HG03095 (cell line): ENCODE measurements around the gene GPR137.
A peak's percentile ranks its signal among the peaks of the same experiment; 100 is the strongest.
"Not testable (repeated sequence)": the region's sequence is repeated elsewhere in the genome, so short reads cannot be mapped to it uniquely, and the experiment has no call there.

ENCODE experiments used
- ATAC-seq: cut with Tn5 transposase; IDR thresholded peaks from one replicate; pipeline ENCODE4 v1.9.1; 2021; ENCODE audit warnings: moderate library complexity; ENCODE audit not compliant: unreplicated experiment

GPR137 gene

DNA sequence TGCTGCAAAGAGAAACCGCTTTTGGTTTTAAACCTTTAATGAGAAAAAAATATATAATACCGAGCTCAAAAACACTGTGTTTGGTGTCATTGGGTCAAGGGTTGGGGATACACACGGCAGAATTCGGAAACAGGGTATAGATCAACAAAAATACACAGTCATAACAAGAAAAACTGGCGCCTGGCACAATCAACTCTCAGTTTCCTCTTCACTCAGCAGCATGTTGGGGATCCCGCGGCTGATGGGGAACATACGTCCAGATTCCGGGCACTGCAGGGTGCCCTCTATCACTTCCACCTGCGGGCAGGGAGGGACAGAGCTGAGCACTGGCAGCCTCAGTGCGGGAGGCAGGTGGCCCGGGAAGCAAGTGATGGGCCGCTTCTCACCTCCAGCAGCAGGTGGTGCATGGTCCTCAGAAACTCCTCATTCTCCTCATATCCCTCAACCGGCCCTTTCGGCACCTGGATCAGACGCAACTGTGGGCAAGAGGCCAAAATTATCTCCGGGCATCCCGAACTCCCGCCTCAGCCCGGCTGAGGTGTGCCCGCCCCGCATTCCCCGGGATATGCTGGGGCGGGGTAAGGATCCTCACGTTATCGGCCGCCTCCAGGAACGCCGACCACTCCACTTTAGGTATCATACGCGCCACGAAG lies 31.1 kb downstream of the GPR137 start:
- ATAC-seq = no peak

DNA sequence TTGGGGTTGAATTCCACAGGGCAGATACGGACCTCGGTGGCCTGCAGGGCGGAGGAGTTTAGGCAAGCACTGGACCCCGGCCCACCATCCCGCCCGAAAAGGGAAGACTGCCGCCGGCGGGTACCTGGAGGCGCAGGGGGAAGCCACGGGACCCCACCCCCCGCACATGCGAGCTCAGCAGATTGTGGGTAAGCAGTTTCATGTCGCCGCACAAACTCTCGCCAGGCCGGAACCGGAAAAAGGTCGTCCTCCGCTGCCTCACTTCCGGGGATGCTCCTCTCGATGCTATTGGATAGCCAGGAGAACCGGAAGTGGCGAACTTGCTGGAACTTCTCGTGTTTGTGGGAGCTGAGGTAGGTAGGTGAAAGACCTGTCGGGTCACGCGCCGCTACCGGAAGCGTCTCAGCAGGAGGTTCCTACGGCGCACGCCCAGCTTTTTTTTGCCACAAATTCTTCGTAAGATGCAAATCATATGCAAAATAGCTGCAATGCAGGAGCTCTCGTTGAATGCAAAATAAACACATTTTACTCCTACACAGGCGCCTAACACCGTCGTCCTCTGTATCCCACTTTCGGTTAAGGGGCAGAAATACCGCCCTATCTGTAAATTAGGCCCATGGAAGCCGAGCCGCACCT lies 31.8 kb downstream of the GPR137 start, which contains the start of gene TRMT112:
TRMT112 (minus strand) TSS at position 235 of the 636 bp plus-strand sequence; CDS start at position 202, 33 bp downstream.
- peak; percentile 57 for ATAC-seq

DNA sequence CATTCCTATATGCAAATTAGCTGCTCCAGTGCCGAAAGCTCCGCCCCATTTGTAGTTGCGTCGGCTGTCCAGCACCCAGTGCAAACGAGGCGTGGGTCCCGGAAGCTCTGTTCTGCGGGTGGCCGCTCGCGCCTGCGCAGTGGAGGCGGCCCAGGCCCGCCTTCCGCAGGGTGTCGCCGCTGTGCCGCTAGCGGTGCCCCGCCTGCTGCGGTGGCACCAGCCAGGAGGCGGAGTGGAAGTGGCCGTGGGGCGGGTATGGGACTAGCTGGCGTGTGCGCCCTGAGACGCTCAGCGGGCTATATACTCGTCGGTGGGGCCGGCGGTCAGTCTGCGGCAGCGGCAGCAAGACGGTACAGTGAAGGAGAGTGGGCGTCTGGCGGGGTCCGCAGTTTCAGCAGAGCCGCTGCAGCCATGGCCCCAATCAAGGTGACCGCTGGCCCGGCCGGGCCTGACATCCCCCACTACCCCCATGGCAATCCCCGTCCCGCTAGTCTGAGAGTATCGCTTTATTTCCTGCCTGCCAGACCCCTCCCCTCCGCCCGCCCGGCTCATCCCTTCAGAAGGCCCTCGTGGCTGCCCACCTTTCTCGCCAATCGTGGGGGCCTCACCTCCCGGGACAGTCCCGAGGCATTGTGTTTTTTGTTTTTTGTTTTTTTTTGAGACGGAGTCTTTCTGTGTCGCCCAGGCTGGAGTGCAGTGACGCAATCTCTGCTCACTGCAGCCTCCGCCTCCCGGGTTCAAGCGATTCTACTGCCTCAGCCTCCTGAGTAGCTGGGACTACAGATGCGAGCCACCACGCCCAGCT lies 32.5 kb downstream of the GPR137 start, which contains the start of gene PRDX5:
PRDX5 (plus strand) TSS at position 161 of the 805 bp plus-strand sequence; CDS start at position 256, 95 bp downstream.
- ATAC-seq = peak; percentile 61

DNA sequence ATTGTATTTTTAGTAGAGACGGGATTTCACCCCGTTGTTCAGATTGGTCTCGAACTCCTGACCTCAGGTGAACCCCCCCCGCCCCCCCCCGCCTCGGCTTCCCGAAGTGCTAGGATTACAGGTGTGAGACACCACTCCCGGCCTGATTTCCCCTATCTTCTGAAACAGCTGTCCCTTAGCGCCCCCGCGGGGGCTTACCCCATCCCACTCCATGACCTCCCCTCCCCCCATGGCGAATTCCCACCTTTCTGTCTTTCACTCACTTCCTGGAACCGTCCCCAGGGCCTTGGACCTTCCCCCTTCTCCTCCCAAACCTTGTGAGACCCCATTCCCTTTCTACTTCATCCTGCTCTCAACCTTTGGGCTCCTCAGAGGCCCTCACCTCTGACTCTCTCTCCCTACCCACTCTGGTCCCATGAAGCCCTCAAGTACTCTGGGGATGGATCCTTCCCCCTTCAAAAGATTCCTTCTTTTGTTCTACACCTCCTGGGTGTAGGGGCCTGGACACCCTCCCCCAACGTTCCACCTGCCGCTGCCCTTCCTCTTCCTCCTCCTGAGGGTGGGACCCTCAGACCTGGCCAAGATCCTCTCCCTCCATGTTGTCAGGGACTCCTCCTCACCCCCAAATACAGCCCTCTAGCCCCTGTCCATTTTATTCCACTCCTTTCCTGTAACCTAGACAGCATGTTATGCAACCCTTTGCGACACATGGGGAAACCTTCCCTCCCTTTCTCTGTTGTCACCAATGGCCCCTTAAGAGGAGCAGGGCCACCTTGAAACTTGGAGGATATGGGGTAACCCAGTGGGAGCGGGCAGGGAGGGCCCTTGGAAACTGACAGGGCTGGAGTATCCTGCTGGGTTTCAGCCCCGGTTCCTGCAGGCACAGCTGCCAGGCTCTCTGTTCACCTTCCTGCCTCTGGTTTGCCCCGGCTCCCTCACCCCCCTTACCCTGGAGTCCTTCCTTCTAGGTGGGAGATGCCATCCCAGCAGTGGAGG lies 33.4 kb downstream of the GPR137 start:
- no peak for ATAC-seq

DNA sequence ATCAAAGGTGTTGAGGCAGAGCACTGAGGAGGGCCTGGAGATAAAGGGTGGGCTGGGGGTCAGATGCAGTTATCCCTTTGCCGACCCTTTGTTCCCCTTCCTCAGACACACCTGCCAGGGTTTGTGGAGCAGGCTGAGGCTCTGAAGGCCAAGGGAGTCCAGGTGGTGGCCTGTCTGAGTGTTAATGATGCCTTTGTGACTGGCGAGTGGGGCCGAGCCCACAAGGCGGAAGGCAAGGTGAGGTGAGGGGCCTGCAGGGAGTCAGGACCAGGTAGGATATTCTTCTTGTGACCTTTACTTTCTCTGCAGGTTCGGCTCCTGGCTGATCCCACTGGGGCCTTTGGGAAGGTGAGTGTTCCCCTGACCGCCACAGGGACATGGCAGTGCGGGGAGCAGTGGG lies 34.9 kb downstream of the GPR137 start:
- ATAC-seq = no peak

DNA sequence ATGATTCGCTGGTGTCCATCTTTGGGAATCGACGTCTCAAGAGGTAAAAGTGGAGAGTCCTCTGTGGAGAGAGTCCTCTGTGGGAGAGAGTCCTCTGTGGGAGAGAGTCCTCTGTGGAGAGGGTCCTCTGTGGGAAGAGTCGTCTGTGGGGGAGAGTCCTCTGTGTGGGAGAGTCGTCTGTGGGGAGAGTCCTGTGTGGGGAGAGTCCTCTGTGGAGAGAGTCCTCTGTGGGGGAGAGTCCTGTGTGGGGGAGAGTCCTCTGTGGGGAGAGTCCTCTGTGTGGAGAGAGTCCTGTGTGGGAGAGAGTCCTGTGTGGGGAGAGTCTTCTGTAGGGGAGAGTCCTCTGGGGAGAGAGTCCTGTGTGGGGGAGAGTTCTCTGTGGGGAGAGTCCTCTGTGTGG lies 35.4 kb downstream of the GPR137 start:
- no peak for ATAC-seq

DNA sequence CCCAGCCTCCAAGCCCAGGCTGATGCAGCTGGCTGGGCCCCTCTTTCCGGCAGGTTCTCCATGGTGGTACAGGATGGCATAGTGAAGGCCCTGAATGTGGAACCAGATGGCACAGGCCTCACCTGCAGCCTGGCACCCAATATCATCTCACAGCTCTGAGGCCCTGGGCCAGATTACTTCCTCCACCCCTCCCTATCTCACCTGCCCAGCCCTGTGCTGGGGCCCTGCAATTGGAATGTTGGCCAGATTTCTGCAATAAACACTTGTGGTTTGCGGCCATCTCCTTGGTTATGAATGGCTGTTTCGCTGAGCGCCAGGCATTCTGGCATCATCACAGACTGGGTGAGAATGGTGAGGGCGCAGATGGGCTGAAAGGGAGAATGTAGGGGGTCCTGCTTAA lies 35.9 kb downstream of the GPR137 start:
- ATAC-seq = no peak

DNA sequence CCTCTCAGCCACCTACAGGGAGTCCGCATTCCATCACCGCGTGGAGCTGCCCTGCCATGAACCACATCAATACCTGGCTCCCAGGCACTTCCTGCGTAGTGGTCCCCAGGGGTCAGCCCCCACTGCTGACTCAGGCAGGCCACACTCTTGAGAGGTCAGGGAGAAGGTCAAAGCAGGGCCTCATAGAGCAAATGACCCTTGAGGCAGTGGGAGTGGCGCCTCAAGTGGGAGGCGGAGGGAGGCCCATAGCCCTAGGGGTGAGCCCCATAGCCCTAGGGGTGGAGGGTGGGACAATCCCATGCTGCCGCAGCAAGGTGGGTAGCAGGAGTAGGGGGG lies 37.2 kb downstream of the GPR137 start:
- ATAC-seq = no peak

DNA sequence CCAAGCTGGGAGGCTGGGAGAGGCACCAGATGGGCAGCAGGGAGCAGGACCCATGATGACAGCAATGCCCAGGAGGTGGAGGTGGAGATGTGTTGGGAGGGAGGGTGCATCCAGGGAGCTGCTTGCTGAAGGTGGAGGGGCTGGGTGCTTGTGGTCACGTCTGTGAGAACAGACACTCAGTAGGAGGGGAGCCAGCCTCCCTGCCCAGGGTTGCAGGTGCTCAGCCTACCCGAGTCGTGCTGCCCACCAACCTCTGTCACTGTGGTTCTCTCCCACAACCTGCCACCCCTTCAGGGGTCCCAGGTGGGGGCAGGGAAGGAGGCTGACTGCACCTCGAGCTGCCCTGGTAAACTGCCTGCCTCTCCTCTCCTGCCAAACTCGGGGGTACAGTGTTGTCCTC lies 37.7 kb downstream of the GPR137 start:
- ATAC-seq = no peak

DNA sequence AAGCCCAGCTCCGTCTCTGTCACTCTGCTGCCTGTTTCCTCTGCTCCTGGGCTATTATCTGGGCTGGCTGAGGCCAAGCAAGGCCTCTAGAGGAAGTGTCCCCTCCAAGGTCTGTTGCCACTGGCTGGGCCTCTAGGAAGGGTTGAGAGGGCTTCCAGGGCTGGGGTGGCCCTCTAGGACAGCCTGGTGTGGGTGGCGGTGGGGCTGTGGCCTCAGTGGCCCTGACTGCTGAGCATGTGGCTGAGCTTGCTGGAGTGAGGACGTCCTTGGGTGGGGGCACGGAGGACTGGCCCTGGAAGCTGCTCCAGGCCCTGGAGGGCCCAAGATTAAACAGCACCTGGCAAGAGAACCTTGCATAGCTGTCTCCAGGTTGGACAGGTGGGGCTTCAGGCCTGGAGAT lies 38.3 kb downstream of the GPR137 start:
- ATAC-seq = not testable (repeated sequence)

DNA sequence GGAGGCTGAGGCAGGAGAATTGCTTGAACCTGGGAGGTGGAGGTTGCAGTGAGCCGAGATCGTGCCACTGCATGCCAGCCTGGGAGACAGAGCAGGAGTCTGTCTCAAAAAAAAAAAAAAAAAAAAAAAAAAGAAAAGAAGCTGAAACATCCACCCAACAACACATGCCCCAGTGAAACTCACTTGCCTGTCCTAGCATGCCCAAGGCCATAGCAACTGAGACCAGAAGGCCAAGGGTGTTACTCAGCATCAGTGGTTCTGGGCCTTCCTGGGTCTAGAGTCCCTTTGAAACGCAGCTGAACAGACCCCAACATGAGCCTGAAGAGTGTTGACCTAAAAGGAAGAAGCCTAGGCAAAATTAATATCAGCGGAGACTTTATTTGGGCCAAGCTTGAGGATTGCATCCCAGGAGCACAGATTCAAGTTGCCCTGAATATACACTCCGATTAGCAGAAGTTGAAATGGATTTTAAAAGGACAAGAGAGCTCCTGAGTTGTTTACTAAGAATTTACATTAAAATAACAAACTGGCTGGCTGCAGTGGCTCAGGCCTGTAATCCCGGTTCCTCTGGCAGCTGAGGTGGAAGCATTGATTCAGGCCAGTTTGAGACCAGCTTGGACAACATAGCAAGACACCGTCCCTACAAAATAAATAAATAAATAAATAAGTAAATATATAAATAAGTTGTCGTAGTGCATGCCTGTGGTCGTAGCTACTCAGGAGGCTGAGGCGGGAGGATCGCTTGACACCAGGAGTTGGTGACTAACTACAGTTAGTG lies 39.2 kb downstream of the GPR137 start:
- ATAC-seq = no peak

DNA sequence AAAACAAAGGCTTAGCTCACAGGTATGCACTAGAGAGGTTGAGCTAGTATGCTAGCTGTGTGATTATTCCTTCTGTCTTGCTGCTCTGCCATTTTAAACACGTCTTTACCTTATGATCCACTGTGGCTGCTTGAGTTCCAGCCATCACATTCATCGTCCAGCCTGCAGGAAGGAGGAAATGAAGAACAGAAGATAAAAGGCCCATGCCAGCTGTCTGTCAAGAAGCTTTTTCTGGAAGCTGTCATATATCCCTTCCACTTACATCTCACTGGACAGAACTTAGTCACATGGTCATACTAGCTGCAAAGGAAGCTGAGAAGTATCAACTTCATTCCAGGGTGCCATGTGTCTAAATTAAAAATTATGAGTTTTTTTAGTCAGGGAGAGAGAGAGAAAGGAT lies 41.7 kb downstream of the GPR137 start:
- no peak for ATAC-seq

DNA sequence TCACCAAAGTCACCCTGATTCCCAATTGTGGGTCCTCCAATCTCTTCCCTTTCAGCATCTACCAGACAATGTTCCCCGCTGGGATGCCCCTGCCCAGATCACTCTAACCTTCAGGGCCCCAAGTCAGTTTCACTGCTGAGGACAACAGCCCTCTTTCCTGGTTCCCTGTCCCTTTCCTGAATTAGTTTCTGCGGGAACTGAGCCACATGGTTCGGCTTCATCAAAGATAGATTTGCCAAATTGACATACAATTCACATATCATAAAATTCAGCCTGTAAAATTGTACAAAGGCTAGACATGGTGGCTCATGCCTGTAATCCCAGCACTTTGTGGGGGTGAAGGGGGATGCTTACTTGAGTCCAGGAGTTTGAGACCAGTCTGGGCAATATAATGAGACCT lies 42.3 kb downstream of the GPR137 start:
- ATAC-seq = no peak

DNA sequence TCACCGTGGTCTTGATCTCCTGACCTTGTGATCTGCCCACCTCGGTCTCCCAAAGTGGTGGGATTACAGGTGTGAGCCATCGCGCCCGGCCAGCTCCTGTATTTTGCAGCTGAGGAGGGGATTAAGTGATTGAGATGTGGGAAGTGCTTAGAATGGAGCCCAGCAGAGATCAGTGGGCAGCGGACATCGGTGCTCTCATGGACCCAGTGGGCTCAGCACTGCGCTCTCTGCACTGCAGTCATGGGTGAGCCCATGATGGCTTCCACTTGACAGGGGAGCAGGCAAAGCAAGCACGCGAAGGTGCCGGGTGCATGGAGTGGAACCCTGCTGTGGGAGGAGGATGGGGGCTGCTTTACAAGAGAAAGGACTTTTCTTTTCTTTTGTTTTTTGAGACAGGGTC lies 45.2 kb downstream of the GPR137 start:
- ATAC-seq = no peak

DNA sequence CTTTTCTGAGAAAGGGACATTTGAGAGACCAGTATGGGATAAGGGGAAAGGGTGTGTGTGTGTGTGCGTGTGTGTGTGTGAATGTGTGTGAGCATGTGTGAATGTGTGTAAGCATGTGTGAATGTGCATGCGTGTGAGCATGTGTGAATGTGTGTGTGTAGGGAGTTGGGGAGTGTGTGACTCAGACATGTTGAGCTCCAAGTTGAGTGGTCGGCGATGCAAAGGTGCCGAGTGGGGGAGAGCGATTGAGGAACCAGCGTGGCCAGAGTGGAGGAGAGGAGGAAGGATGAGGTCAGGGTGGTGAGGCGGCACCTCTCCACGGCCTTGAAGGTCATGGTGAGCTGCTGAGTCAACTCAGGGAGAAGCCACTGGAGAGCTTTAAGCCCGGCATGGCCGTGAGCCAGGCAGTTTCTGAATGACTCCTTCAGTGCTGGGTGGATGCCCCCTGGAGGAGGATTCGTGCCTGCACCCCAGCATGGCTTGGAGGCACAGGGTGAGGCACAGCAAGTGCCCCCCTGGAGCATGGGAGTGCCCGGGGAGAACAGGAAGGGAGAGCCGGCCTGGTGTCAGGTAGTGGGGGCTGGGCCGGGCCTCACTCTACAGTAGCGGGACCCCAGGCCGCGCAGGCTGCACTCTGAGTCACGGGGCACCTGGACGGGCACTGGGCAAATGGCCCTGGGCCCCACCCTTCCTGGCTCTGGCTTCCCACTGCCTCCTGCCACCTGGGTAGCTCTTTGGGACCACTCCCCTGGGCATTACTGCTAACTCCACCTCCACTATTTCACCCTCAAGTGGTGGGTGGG lies 46.1 kb downstream of the GPR137 start:
- peak; percentile 42 for ATAC-seq

DNA sequence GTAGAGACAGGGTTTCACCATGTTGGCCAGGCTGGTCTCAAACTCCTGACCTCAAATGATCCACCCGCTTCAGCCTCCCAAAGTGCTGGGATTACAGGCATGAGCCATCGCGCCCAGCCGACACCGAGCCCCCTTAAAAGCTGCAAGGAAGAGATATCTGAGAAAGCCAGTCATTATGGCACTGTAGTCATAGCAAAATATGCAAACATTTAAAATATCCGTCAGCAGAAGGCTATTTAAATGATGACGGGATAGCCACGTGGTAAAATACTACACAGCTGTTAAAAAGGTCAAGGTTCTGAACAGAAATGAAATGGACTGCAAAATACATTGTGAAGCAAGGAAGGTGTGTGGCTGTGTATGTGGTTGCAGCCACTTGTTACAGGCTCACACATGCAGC lies 47.9 kb downstream of the GPR137 start:
- no peak for ATAC-seq

DNA sequence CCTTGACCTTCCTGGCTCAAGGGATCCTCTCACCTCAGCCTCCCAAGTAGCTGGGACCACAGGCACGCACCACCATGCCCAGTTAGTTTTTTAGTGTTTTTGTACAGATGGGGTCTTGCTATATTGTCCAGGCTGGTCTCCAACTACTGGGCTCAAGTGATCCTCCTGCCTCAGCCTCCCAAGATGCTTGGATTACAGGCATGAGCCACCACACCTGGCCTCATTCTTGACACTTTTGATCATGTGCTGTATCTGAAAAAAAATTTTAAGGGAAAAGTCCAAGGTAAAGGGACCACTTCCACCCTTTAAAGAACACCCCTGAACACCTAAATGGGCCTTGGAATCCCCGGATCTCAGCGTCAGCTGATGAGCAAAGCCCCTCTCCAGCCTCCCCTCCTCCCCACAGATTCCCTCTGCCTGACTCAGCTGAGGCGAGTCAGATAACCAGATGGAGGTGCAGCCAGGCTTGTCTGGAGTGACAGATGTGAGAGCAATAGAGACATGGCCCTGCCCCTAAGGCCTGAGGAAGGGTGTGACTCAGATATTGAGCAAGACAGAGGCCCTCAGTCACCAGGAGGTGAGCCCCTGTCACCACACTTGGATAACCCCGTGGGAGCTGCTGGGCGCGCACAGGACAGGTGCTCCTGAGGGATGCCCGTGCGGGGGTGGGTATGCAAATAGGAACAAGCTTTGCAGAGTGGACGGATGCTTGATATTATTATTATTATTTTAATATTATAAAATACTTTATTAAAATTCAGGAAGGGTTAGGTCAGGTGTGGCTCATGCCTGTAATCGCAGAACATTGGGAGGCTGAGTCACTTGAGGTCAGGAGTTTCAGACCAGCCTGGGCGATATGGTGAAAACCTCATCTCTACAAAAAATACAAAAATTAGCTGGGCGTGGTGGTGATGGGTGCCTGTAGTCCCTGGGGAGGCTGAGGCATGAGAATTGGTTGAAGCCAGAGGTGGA lies 49.4 kb downstream of the GPR137 start:
- peak; percentile 67 for ATAC-seq
